ENCODE measurements around the gene PEPD. TPM values are rescaled to one million over a fixed set of nuclear protein-coding genes. Genes with fewer than 3 reads are reported as not detected.

Gene PEPD
- total and polyA plus RNA-seq, 10 of the 15 experiments (the other 5 are each of a cell fraction or from before 2014, with no cell fraction given) = 1.4 to 52.0 (median 20.2) TPM

GRCh38 chr19:33569821-33570220 is 48.2 kb upstream of the PEPD start (continued):
- TF ChIP-seq ZBTB4 (CRISPR knock-in tag; IDR thresholded peaks at IDR 0.05) (no peak), CREB1 (IDR thresholded peaks at IDR 0.05; ENCODE audit: low read depth) (no peak), ZNF384 (IDR thresholded peaks at IDR 0.05; ENCODE audit: borderline replicate concordance, low read depth, low read length) (no peak), EP300 (IDR thresholded peaks at IDR 0.05; ENCODE audit: borderline replicate concordance in 1 of 2, control insufficient read depth in 1 of 2, low read depth in 2 of 2, low read length in 2 of 2) (no peak), CUX1 (IDR thresholded peaks at IDR 0.05; ENCODE audit: insufficient replicate concordance, low read depth, low read length) (no peak), SIN3A (IDR thresholded peaks at IDR 0.05; ENCODE audit: low read depth, low read length) (no peak), ETV6 (conservative IDR thresholded peaks at IDR 0.05 in 1 of 2, IDR thresholded peaks at IDR 0.05 in 1 of 2; ENCODE audit: borderline replicate concordance in 1 of 2, low read depth in 1 of 2) (no peak), REST (IDR thresholded peaks at IDR 0.05; ENCODE audit: low read depth, low read length) (no peak), EGR1 (IDR thresholded peaks at IDR 0.05; ENCODE audit: borderline replicate concordance in 1 of 2, low read depth in 2 of 2, low read length in 2 of 2) (no peak), SRF (IDR thresholded peaks at IDR 0.05; ENCODE audit: low read depth in 2 of 2, low read length in 2 of 2) (no peak)
